SH-SY5Y (cell line): ENCODE results near the gene CALD1.

Experiments
- GATA2 ChIP-seq: IDR thresholded peaks from 2 replicates; pipeline ENCODE4 v1.6.1; 2011; ENCODE audit warnings: mild to moderate bottlenecking, low read depth, low read length
- GATA3 ChIP-seq: IDR thresholded peaks from 2 replicates; pipeline ENCODE4 v1.6.1; 2011; ENCODE audit warnings: low read depth, mild to moderate bottlenecking, low read length, moderate library complexity

DNA sequence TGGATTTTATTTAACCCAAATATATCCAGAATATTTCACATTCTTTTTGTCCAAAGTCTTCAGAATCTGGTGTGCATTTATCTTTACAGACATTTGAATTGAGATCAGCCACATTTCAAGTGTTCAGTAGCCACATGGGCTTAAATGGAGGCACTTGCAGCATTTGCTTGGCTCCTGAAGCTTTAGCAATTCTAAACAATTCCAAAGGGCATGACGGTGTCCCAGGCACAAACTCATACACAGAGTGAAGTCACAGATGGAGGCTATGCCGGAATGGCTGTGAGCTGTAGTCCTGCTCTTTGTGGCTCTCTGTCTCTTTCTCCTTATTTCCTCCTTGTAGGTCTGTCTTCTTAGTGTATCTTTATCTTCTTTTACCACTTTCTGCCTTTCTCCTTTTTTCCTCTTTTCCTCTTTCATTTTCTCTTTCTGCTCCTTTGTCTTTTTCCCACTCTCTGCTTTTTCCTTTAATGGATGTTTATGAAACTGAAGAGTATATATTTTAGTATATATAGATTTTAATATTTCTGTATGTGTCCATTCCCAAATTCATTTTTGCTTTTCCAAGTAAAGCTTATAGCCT lies 214.5 kb downstream of the CALD1 start:
- no peak for TF ChIP-seq GATA3
- no peak for TF ChIP-seq GATA2
